Transverse colon (tissue), 3 donors: Measurements from ENCODE around the gene VSIG10L2.

ENCODE experiments used
- POLR2A ChIP-seq: fragments of 450-650 bp; IDR thresholded peaks from one replicate; pipeline ENCODE4 v1.6.1; 2016; ENCODE audit warnings: antibody characterized with exemption, mild to moderate bottlenecking, moderate library complexity
- POLR2AphosphoS5 ChIP-seq, 3 donors: sonication (generic); formaldehyde crosslinking; IDR thresholded peaks; one replicate each; pipeline ENCODE4 v1.6.1; 2016; ENCODE audit warnings: antibody characterized with exemption in 3 of 3

GRCh38 chr11:125976156-125976555, 30.3 kb downstream of the VSIG10L2 start:
- no peak for TF ChIP-seq POLR2AphosphoS5 (IDR thresholded peaks at IDR 0.05)
- TF ChIP-seq POLR2A = no peak
